Measurements from ENCODE around the gene MTA2.
A peak's percentile ranks its signal among the peaks of the same experiment; 100 is the strongest.

Gene MTA2

GRCh38 chr11:62578541-62578940, 23.1 kb downstream of the MTA2 start:
- TF ChIP-seq CTCF (IDR thresholded peaks at IDR 0.05) = no peak
- Histone ChIP-seq H3K27ac (peak overlapping the region in 1 of 2 donors; percentile 2), H3K4me3 (no peak overlapping the region)
- no peak for DNase-seq (ENCODE audit: low spot score)

DNA sequence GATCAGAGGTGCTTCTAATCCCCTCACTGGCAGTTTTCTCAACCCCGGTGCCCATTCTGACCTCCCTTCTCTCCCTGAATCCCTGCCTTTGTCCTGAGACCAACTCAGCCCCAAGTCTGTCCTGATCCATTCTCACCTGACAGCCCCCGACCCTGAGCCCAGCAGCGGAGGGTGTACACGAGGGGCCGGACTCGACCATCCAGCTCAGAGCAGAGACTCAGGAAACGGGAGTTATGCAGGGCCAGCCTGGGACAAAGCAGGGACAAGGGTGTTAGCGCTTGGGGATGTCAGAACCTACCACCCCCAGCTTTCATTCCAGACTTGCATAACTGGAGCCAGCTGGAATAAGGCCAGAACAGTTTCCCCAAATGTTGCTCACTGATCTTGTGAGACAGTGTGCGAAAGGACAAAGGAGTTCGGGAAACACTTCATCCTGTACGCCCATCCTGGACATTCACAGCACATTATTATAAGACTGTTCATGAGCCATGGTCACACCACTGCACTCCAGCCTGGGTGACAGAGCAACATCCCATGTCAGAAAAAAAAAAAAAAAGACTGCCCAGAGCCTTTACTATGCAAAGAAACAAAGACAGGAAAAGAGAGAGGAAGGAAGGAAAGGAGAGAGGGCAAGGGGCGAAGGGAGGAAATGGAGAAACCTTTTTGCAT, 24.5 kb downstream of the MTA2 start:
- Histone ChIP-seq H3K4me3 (no peak overlapping the region), H3K27ac (peak overlapping the region in 1 of 2 donors; percentile 91)
- no peak for TF ChIP-seq CTCF (IDR thresholded peaks at IDR 0.05)
- no peak for DNase-seq (ENCODE audit: low spot score)

DNA sequence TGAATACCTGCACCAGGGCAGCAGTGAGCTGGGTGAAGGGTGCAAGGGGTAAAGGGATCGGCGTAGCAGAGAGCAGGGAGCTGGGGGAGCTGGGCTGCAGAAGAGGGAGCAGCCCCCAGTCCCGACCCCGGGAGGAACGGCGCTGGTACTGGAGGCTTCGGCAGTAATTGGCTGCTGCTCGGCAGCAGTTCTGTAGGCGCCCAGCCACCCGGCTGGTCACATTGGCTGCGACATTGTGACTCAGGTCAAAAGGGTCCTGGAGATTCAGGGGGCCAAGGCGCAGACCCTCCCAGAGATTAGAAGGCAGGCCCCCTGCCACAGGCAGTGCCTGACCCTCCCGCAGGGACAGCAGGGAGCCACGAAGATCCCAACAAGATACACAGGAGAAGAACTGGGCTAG, 25.8 kb downstream of the MTA2 start:
- no peak for DNase-seq (ENCODE audit: low spot score)
- Histone ChIP-seq H3K4me3 (peak overlapping the region; percentile 80), H3K27ac (peak overlapping the region in 1 of 2 donors; percentile 91)
- TF ChIP-seq CTCF (IDR thresholded peaks at IDR 0.05) = no peak

DNA sequence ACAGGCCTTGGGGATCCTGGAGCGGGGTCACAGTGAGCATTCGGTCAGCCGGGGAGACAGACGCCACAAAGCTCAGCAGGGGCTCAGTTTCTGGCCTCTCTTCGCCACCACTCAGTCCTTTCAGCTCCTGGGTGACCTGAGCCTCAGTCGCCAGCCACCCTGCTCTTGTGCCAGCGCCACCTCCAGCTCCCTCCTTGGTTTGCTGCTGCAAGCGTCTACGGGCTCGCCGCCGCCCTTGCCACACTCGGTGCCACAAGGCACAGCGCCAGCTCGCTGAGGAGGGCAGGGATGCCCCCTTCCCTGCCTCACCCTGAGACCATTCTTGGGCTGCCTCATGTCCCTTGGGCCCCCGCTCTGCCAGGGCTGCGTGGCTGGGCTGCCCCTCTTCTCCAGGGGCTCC, 26.5 kb downstream of the MTA2 start:
- Histone ChIP-seq H3K4me3 (peak overlapping the region; percentile 80), H3K27ac (peak overlapping the region; percentile 83 to 91)
- no peak for TF ChIP-seq CTCF (IDR thresholded peaks at IDR 0.05)
- DNase-seq (ENCODE audit: low spot score) = no peak

- H3K27ac ChIP-seq = peak overlapping the region; percentile 83 to 91
- no peak for TF ChIP-seq CTCF (IDR thresholded peaks at IDR 0.05)
- peak overlapping the region; percentile 80 for H3K4me3 ChIP-seq
- DNase-seq (ENCODE audit: low spot score) = no peak
Measured at GRCh38 chr11:62574363-62575071, 27.1 kb downstream of the MTA2 start.

GRCh38 chr11:62573592-62574362, 27.9 kb downstream of the MTA2 start, which contains the start of gene EEF1G:
EEF1G (minus strand) TSS chr11:62573891; CDS start chr11:62573842, 49 bp downstream.
- DNase-seq (ENCODE audit: low spot score) = peak; percentile 100
- Histone ChIP-seq H3K4me3 (peak within 1 kb of the TSS; percentile 80), H3K27ac (peak within 1 kb of the TSS; percentile 83 to 91)
- TF ChIP-seq CTCF (IDR thresholded peaks at IDR 0.05) = no peak

Measured in coronary artery (tissue), 2 donors.